ENCODE measurements around the gene PNRC2.

DNA sequence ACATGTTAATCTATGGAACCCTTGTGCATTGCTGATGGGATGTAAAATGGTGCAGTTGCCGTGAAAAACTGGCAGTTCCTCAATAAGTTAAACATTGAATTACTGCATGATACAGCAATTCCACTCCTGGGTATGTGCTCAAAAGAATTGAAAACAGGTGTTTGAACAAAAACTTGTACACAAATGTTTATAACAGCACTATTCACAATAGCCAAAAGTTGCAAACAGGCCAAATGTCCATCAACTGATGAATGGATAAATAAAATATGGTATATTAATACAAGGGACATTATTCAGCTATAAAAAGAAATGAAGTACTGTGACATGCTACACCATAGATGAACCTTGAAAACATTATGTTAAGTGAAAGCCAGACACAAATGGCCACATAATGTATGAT lies 38.2 kb downstream of the PNRC2 start:
- no peak for TF ChIP-seq POLR2A (IDR thresholded peaks at IDR 0.05)
- TF ChIP-seq, protein P1, sequence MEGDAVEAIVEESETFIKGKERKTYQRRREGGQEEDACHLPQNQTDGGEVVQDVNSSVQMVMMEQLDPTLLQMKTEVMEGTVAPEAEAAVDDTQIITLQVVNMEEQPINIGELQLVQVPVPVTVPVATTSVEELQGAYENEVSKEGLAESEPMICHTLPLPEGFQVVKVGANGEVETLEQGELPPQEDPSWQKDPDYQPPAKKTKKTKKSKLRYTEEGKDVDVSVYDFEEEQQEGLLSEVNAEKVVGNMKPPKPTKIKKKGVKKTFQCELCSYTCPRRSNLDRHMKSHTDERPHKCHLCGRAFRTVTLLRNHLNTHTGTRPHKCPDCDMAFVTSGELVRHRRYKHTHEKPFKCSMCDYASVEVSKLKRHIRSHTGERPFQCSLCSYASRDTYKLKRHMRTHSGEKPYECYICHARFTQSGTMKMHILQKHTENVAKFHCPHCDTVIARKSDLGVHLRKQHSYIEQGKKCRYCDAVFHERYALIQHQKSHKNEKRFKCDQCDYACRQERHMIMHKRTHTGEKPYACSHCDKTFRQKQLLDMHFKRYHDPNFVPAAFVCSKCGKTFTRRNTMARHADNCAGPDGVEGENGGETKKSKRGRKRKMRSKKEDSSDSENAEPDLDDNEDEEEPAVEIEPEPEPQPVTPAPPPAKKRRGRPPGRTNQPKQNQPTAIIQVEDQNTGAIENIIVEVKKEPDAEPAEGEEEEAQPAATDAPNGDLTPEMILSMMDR (IDR thresholded peaks at IDR 0.05), result no peak
- no peak for TF ChIP-seq POLR2AphosphoS5 (IDR thresholded peaks at IDR 0.05)
- no peak for TF ChIP-seq EP300 (IDR thresholded peaks at IDR 0.05)
